GM13977 (cell line): ENCODE measurements around the gene KHSRP.

Experiments used
- DNase-seq: peaks from one replicate; pipeline ENCODE4 v3.0.0; 2012; ENCODE audit warnings: low spot score
- in situ Hi-C: fragments of 300-500 bp; cut with MboI; formaldehyde crosslinking; loops from one replicate; pipeline ENCODE4 v1.12.0; 2022; ENCODE audit warnings: low sequenced_read_pairs, low pct_unique_long_range_greater_than_20kb, mixed read lengths, inconsistent platforms; ENCODE audit not compliant: unreplicated experiment
- TF ChIP-seq, protein P1 (sequence below): IDR thresholded peaks from 2 replicates; pipeline ENCODE4 v1.5.1; 2012; ENCODE audit warnings: mild to moderate bottlenecking, control low read depth; ENCODE audit not compliant: insufficient read depth; ENCODE audit errors: extremely low read depth, missing control alignments

KHSRP gene

DNA sequence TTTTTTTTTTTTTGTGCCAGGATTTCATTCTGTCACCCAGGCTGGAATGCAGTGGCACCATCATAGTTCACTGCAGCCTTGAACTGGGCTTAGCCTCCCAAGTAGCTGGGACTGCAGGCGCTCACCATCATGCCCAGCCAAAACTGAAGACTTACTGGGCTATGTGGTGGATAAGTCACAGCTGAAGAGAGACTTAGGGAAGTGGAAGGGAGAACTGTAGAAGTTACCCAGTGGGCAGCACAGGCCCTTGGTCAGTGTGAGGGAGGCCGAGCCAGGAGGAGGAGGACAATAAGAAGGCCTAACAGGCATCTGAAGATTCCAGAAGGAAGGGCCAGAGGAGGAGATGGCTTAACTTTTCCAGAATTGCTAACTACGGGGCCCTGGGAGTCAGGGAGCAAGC, 44.9 kb downstream of the KHSRP start:
- TF ChIP-seq, protein P1, sequence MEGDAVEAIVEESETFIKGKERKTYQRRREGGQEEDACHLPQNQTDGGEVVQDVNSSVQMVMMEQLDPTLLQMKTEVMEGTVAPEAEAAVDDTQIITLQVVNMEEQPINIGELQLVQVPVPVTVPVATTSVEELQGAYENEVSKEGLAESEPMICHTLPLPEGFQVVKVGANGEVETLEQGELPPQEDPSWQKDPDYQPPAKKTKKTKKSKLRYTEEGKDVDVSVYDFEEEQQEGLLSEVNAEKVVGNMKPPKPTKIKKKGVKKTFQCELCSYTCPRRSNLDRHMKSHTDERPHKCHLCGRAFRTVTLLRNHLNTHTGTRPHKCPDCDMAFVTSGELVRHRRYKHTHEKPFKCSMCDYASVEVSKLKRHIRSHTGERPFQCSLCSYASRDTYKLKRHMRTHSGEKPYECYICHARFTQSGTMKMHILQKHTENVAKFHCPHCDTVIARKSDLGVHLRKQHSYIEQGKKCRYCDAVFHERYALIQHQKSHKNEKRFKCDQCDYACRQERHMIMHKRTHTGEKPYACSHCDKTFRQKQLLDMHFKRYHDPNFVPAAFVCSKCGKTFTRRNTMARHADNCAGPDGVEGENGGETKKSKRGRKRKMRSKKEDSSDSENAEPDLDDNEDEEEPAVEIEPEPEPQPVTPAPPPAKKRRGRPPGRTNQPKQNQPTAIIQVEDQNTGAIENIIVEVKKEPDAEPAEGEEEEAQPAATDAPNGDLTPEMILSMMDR = no peak
- DNase-seq = no peak
- in situ Hi-C loops = no loop called here

DNA sequence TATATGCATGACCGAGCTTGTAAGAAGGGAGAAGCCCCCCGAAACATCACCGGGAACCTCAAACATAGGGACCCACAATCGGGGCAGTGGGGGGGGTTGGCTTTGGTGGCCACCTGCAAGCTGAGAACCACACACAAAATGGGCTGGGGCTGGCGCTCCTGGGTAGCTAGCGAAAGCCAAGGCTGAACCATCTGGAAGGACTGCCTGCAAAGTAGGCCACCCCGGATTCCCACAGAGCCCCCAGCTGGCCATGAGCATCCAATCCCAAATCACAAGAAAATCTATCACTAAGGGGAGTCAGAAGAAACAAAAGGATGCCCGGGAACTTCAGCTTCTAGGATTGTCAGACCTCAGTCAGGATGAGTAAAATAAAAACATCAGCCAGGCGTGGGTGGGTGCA, 46.1 kb downstream of the KHSRP start:
- in situ Hi-C loops = no loop called here
- TF ChIP-seq, protein P1 = no peak
- no peak for DNase-seq

DNA sequence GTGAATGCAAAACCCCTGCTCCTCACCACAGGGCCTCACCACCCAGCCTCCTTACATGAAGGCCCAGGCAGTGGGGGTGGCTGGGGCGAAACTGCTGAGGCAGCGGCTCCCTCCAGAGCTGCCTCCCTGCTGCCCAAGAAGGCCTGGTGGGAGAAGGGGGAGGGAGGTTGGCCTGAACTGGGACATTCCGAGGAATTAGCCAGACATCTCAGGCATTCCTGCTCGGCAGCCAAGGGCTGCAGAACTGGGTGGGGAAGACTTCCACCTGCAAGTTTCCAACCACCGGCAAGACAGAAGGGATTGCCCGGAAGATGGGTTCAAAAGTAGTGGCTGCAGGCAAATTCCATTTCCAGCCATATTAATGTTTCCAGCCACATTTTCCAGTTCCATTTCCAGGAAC, 46.6 kb downstream of the KHSRP start:
- in situ Hi-C loops = no loop called here
- DNase-seq = no peak
- TF ChIP-seq, protein P1 = no peak

DNA sequence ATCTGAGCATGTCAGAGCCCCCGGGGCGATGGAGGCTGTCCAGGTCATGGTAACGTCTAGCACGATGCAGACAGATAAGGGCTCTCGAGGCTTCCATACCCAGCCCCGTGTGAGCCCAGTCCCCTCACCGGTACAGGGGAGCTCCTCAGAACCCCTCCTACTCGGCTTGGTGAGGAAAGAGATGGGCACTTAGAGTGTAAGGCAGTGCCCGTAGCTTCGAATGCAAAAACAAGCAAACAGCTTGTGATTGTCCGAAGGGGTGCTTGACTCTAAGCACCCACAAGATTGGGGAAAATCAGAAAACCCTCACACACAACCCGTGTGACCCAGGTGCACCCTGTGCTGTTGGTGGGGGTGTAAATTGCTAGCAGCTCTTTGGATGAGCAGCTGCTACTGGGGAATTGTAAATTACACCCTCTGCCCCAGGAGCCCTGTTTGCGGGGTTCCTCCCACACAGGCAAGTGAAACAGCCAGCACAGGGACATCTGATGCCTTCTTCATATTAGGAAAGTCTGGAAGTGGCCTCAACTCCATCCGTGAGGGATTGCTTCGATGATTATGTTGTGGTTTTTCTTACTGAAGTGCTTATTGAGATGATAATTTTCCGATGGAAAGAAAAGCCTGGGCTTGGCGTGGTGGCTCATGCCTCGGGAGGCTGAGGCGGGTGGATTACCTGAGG, 48.0 kb downstream of the KHSRP start:
- DNase-seq = no peak
- TF ChIP-seq, protein P1 = no peak
- in situ Hi-C loops = no loop called here

DNA sequence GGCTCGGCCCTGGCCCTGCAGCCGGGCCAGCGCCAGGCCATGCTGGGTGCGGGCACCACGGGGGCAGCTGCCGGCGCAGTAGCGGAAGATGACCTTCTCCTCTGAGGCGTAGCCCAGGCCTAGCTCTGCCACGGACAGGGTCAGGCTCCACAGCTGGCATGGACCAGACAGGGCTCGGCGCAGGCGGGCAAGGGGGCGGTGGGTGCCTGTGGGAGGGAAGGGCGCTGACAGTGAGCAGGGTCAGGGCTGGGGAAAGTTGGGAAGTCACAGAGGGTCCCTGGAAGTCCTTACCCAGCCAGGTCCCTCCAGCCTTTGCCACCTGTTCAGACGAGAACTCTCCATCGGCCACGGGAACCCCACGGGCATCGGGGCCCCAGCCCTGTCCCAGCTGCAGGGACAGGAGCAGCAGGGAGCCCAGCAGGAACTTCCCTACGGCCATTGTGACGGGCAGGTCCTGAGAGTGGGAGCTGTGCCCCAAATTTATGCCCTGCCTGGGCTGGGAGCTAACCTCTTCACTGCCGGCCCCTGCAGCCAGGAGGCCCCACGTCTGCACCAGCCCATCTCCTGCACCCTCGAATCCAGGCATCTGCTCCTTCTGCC, 49.1 kb downstream of the KHSRP start, which contains the start of gene PSPN:
Gene PSPN, minus strand, starts transcription at position 523 of the 600 bp plus-strand sequence. Its CDS starts 84 bp downstream, at position 439.
- TF ChIP-seq, protein P1 = no peak
- no peak for DNase-seq
- in situ Hi-C loops = no loop called here

DNA sequence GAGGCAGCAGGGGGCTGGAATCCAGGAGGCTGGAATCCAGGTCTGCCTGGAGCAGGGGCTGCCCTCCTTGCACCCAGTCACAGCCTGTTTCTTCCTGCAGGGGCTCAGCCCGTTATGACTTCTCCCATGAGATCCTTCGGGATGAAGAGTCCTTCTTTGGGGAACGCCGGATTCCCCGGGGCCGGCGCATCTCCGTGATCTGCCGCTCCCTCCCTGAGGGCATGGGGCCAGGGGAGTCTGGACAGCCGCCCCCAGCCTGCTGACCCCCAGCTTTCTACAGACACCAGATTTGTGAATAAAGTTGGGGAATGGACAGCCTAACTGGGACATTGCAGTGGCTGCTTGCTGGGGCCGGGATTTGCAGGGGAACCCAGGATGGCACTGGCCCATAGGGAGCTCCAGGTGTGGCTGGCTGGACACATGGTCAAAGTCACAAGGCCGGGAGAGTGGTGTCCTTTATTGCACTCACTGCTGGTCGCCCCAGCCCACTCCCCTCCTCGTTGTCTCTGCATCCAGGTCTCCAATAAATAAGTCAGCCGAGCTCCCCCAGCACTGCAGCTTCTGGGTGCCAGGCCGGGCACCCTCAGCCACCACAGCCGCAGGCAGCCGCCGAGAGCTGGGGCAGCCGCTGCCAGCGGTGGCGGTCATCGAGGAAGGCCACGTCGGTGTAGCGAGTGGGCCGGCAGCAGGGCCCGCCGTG, 49.8 kb downstream of the KHSRP start:
- in situ Hi-C loops = no loop called here
- no peak for DNase-seq
- TF ChIP-seq, protein P1 = no peak
